G401 (cell line): ENCODE data around the gene EIF2B5. TPM values are rescaled to one million over a fixed set of nuclear protein-coding genes. Genes with fewer than 3 reads are reported as not detected.

Experiments
- DNase-seq: peaks from one replicate; pipeline ENCODE4 v3.0.0-alpha.2; 2015; ENCODE audit warnings: low spot score
- in situ Hi-C: cut with HindIII; loops from 2 replicates; pipeline ENCODE4 v1.10.0; 2016; ENCODE audit warnings: low sequenced_read_pairs, mixed read lengths
- total RNA-seq: library from RNA; depleted of rRNA; stranded (reverse); fragments of >200 nt; shearing (Covaris generic); gene quantifications from 2 replicates; pipeline ENCODE4 v1.2.3, GENCODE V29; 2014; rRNA removed

EIF2B5 gene
- total RNA-seq, 1 experiment from 2014 or later, result 64.3 TPM

- in situ Hi-C loops, result no loop called here
- peak; percentile 98 for DNase-seq
Observed at GRCh38 chr3:184185461-184186183, 50.5 kb downstream of the EIF2B5 start.

- DNase-seq, result no peak
- in situ Hi-C loops, result no loop called here
Observed at GRCh38 chr3:184186184-184186901, 51.2 kb downstream of the EIF2B5 start, which contains the start of gene ABCF3. Gene ABCF3, plus strand, starts transcription at chr3:184186199. Its CDS starts 9 bp downstream, at chr3:184186208.

GRCh38 chr3:184186902-184187207, 51.7 kb downstream of the EIF2B5 start:
- DNase-seq, result no peak
- in situ Hi-C loops, result no loop called here

- peak; percentile 37 for DNase-seq
- in situ Hi-C loops, result no loop called here
Observed at GRCh38 chr3:184188080-184188479, 52.9 kb downstream of the EIF2B5 start.

- DNase-seq, result no peak
- in situ Hi-C loops, result no loop called here
Observed at GRCh38 chr3:184189421-184189820, 54.3 kb downstream of the EIF2B5 start.

- in situ Hi-C loops, result no loop called here
- no peak for DNase-seq
Observed at GRCh38 chr3:184192889-184193288, 57.7 kb downstream of the EIF2B5 start.

- in situ Hi-C loops, result no loop called here
- DNase-seq, result no peak
Observed at GRCh38 chr3:184193991-184194539, 58.9 kb downstream of the EIF2B5 start.

Other genes with a start within 250 kb of the EIF2B5 start
- gene ABCC5, start 117.5 kb upstream of the EIF2B5 start, total RNA-seq, result 7.4 and 8.6 TPM in 2 replicates
- gene HTR3D, start 103.6 kb upstream of the EIF2B5 start, total RNA-seq, result not detected in 2 replicates
- gene HTR3C, start 82.3 kb upstream of the EIF2B5 start, total RNA-seq, result not detected in 2 replicates
- gene HTR3E, start 38.3 kb upstream of the EIF2B5 start, total RNA-seq, result not detected in 2 replicates
- 41.6 and 47.0 TPM in 2 replicates for gene DVL3, start 20.0 kb downstream of the EIF2B5 start, total RNA-seq
- 330 and 352 TPM in 2 replicates for gene AP2M1, start 39.5 kb downstream of the EIF2B5 start, total RNA-seq
- 47.0 and 63.5 TPM in 2 replicates for gene ABCF3, start 50.8 kb downstream of the EIF2B5 start, total RNA-seq
- 0.20 and 0.43 TPM in 2 replicates for gene VWA5B2, start 94.2 kb downstream of the EIF2B5 start, total RNA-seq
- gene ALG3, start 113.6 kb downstream of the EIF2B5 start, total RNA-seq, result 24.8 and 32.4 TPM in 2 replicates
- 18.8 and 23.3 TPM in 2 replicates for gene EEF1AKMT4, start 114.3 kb downstream of the EIF2B5 start, total RNA-seq
- 0.25 and 0.37 TPM in 2 replicates for gene CAMK2N2, start 126.2 kb downstream of the EIF2B5 start, total RNA-seq
- gene ECE2, start 140.7 kb downstream of the EIF2B5 start, total RNA-seq, result not detected in 2 replicates
- 629 and 907 TPM in 2 replicates for gene PSMD2, start 163.9 kb downstream of the EIF2B5 start, total RNA-seq
- 295 and 341 TPM in 2 replicates for gene EIF4G1, start 179.2 kb downstream of the EIF2B5 start, total RNA-seq
- 20.7 and 31.2 TPM in 2 replicates for gene FAM131A, start 202.2 kb downstream of the EIF2B5 start, total RNA-seq
- gene CLCN2, start 226.2 kb downstream of the EIF2B5 start, total RNA-seq, result 6.7 and 10.7 TPM in 2 replicates
- gene POLR2H, start 226.4 kb downstream of the EIF2B5 start, total RNA-seq, result 136 and 144 TPM in 2 replicates
- gene THPO, start 242.8 kb downstream of the EIF2B5 start, total RNA-seq, result 0.12 and 0.20 TPM in 2 replicates
- gene CHRD, start 244.7 kb downstream of the EIF2B5 start, total RNA-seq, result 1.4 and 1.8 TPM in 2 replicates